Astrocyte of the spinal cord (primary cell): Measurements from ENCODE around the gene MMP28.

ENCODE experiments used
- DNase-seq: peaks from one replicate; pipeline ENCODE4 v3.0.0; 2011; ENCODE audit warnings: low read depth, low spot score
- H3K4me3 ChIP-seq: 2 replicates; pipeline ENCODE4 v1.5.1; 2011; ENCODE audit warnings: low read depth, mild to moderate bottlenecking, low read length, moderate library complexity
- in situ Hi-C: cut with HindIII; loops from 2 replicates; pipeline ENCODE4 v1.10.0; 2017; ENCODE audit warnings: low sequenced_read_pairs
- TF ChIP-seq, protein P1 (sequence below): IDR thresholded peaks from 2 replicates; pipeline ENCODE4 v1.5.1; 2012; ENCODE audit warnings: low read depth, mild to moderate bottlenecking, low read length, inconsistent platforms

Gene MMP28

GRCh38 chr17:35725802-35726126 is 69.7 kb downstream of the MMP28 start:
- TF ChIP-seq, protein P1, sequence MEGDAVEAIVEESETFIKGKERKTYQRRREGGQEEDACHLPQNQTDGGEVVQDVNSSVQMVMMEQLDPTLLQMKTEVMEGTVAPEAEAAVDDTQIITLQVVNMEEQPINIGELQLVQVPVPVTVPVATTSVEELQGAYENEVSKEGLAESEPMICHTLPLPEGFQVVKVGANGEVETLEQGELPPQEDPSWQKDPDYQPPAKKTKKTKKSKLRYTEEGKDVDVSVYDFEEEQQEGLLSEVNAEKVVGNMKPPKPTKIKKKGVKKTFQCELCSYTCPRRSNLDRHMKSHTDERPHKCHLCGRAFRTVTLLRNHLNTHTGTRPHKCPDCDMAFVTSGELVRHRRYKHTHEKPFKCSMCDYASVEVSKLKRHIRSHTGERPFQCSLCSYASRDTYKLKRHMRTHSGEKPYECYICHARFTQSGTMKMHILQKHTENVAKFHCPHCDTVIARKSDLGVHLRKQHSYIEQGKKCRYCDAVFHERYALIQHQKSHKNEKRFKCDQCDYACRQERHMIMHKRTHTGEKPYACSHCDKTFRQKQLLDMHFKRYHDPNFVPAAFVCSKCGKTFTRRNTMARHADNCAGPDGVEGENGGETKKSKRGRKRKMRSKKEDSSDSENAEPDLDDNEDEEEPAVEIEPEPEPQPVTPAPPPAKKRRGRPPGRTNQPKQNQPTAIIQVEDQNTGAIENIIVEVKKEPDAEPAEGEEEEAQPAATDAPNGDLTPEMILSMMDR: no peak
- DNase-seq: no peak
- H3K4me3 ChIP-seq: no peak overlapping the region
- in situ Hi-C loops: no loop called here

- in situ Hi-C loops: no loop called here
- TF ChIP-seq, protein P1: no peak
- no peak overlapping the region for H3K4me3 ChIP-seq
- DNase-seq: no peak
Measured at GRCh38 chr17:35725058-35725457, 70.4 kb downstream of the MMP28 start.

DNA sequence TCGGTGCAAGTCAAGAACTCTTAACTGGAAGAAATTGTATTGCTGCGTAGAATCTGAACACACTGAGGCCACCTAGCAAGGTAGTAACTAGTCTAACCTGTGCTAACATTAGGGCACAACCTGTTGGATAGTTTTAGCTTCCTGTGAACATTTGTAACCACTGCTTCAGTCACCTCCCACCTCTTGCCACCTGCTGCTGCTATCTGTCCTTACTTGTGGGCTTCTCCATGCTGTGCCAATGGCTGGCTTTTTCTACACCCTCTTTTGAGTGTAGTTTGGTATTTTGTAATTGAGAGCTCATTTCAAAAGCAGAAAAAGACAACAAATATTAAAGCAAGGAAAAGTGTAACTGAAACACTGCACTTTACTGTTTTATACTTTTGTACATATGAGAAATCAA is 71.7 kb downstream of the MMP28 start:
- H3K4me3 ChIP-seq: no peak overlapping the region
- in situ Hi-C loops: no loop called here
- no peak for DNase-seq
- TF ChIP-seq, protein P1: no peak

DNA sequence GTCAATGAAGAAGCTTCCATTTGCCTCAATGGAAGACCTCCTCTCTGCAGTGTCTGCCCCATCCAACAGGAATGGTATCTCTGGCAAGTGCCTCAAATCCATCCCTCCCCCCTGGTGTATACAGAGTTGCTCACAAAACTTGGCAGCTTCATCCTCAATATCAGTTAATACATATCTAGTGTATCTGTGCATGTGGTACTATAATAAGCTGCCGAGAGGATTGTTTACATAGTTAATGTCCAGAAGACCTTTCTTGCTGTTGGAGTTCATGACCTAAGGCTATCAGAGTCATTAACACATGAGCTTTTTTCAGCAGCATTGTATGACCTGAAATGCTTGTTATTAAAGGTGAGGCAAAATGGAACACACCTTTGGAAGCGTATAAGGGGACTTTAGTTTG is 78.0 kb downstream of the MMP28 start:
- no peak overlapping the region for H3K4me3 ChIP-seq
- DNase-seq: no peak
- in situ Hi-C loops: no loop called here
- TF ChIP-seq, protein P1: no peak

GRCh38 chr17:35716897-35717465 is 78.5 kb downstream of the MMP28 start:
- TF ChIP-seq, protein P1: no peak
- peak; percentile 78 for DNase-seq
- no peak overlapping the region for H3K4me3 ChIP-seq
- in situ Hi-C loops: no loop called here

DNA sequence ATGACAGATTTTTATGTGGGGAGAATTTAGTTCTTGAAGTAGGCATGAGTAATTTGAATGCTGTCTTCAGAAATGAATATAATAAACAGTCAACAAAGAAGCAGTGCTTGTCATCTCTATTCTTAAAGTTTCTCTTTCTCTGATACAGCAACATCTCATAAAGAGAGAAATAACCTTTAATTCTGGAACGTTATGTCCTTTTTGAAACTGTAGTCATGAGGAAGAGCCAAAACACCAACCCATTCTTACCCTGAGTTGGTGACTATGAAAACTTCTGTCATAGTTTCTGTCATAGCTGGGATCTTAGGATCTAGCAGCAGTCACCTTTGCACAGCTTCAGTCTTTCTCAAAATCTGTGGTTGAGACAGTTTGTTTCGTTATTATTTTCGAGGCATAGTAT is 79.3 kb downstream of the MMP28 start:
- no peak for DNase-seq
- in situ Hi-C loops: no loop called here
- TF ChIP-seq, protein P1: no peak
- H3K4me3 ChIP-seq: no peak overlapping the region
